Heart left ventricle (tissue), 13 donors: ENCODE results near the gene SEC14L1.

ENCODE experiments used
- CTCF ChIP-seq, 12 donors: fragments of 200-600 bp; sonication (generic) in 4 of 12; IDR thresholded peaks; one replicate each; pipeline versions ENCODE4 v1.5.0 to v1.8.0; 2018 to 2022; ENCODE audit warnings: antibody characterized with exemption in 12 of 12, mild to moderate bottlenecking in 5 of 12
- POLR2A ChIP-seq, 2 donors: fragments of 450-650 bp; IDR thresholded peaks; one replicate each; pipeline ENCODE4 v1.6.1; 2017; ENCODE audit warnings: antibody characterized with exemption in 2 of 2, mild to moderate bottlenecking in 2 of 2, moderate library complexity in 2 of 2
- donor health status: ischemic (EF 13 %, LVEDD 7.1; RV severe dilation, severe dysfunction).
- donor health status: DM: no; HTN: yes; CAD: no.
- donor health status: DM: no; HTN: no; CAD: no.
- donor health status: ischemic (EF 25% LVEDD 6.9; RV normal size, moderate dysfunction).
- donor health status: ischemic (EF 25% LVEDD 5.7; RV mildly dilated, moderate dysfunction).
- donor health status: ischemic (EF 35%, LVEDD 5.7; RV mildly dilated, moderate dysfunction).
- donor health status: nonischemic (EF 11% LVEDD 7.7; RV severe dilation, severe dysfunction).
- donor health status: DM: yes; HTN: yes; CAD: no.
- donor health status: PGD.
- donor health status: ischemic (EF 29% LVEDD 5.4; RV normal size, mild dysfunction).
- donor health status: nonischemic (EF 23%, LVEDD 6.1; RV moderate dilation, normal function).

- TF ChIP-seq POLR2A (IDR thresholded peaks at IDR 0.05) (no peak), CTCF (IDR thresholded peaks at IDR 0.05) (no peak)
These were observed 3.5 kb downstream of the SEC14L1 start for GRCh38 chr17:77144227-77144626.
